ENCODE measurements around the gene RGR.

DNA sequence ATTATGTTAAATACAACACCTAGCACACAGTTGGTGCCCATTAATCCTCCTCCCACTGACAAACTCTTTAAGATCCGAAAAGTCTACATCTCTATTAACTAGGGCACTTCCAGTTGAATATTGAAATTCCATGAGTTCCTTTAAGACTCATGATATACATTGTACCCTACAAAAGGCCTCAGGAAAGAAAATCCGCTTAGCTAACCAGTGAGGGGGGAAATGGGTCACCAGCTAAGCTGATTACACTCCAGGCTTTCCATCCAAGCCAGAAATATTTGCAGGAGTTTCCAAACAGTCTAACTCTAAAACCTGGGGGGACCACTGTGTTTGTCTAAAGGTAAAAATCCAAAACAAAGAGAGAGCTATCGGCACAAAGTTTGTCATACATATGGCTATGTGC is 18.2 kb upstream of the RGR start:
- TF ChIP-seq, protein P1, sequence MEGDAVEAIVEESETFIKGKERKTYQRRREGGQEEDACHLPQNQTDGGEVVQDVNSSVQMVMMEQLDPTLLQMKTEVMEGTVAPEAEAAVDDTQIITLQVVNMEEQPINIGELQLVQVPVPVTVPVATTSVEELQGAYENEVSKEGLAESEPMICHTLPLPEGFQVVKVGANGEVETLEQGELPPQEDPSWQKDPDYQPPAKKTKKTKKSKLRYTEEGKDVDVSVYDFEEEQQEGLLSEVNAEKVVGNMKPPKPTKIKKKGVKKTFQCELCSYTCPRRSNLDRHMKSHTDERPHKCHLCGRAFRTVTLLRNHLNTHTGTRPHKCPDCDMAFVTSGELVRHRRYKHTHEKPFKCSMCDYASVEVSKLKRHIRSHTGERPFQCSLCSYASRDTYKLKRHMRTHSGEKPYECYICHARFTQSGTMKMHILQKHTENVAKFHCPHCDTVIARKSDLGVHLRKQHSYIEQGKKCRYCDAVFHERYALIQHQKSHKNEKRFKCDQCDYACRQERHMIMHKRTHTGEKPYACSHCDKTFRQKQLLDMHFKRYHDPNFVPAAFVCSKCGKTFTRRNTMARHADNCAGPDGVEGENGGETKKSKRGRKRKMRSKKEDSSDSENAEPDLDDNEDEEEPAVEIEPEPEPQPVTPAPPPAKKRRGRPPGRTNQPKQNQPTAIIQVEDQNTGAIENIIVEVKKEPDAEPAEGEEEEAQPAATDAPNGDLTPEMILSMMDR (conservative IDR thresholded peaks at IDR 0.05 in 1 of 2, IDR thresholded peaks at IDR 0.05 in 1 of 2; ENCODE audit: extremely low read depth in 1 of 2, insufficient read depth in 1 of 2, low read depth in 1 of 2, low read length in 2 of 2): no peak
- TF ChIP-seq EZH2 (IDR thresholded peaks at IDR 0.05; ENCODE audit: borderline replicate concordance, low read length): no peak
